Neural cell (in vitro differentiated cells): Measurements from ENCODE around the gene GRAP.
"Not testable (repeated sequence)": the region's sequence is repeated elsewhere in the genome, so short reads cannot be mapped to it uniquely, and the experiment has no call there.

ENCODE experiments used
- EP300 ChIP-seq: fragments of 450-650 bp; conservative IDR thresholded peaks from 2 replicates; pipeline ENCODE4 v1.6.1; 2014; ENCODE audit warnings: antibody characterized with exemption, mild to moderate bottlenecking, moderate library complexity; ENCODE audit not compliant: poor library complexity, severe bottlenecking
- EZH2 ChIP-seq: fragments of 200-600, 300-800 bp; shearing (Covaris generic), sonication (generic); IDR thresholded peaks from 2 replicates; pipeline ENCODE4 v1.6.1; 2014; ENCODE audit warnings: antibody characterized with exemption, low read length, borderline replicate concordance, mild to moderate bottlenecking; ENCODE audit not compliant: insufficient read depth, poor library complexity, severe bottlenecking
- MXI1 ChIP-seq: fragments of 450-650 bp; conservative IDR thresholded peaks from 2 replicates; pipeline ENCODE4 v1.6.1; 2014; ENCODE audit warnings: antibody characterized with exemption, mild to moderate bottlenecking; ENCODE audit not compliant: poor library complexity, severe bottlenecking
- POLR2AphosphoS5 ChIP-seq: IDR thresholded peaks from 2 replicates; pipeline ENCODE4 v1.6.1; 2012
- RAD21 ChIP-seq: fragments of 450-650 bp; conservative IDR thresholded peaks from 2 replicates; pipeline ENCODE4 v1.6.1; 2014; ENCODE audit warnings: antibody characterized with exemption, mild to moderate bottlenecking, moderate library complexity
- SMC3 ChIP-seq: fragments of 450-650 bp; conservative IDR thresholded peaks from 2 replicates; pipeline ENCODE4 v1.6.1; 2014; ENCODE audit warnings: antibody characterized with exemption, mild to moderate bottlenecking, moderate library complexity; ENCODE audit not compliant: poor library complexity
- TAF1 ChIP-seq: IDR thresholded peaks from 2 replicates; pipeline ENCODE4 v1.6.1; 2012; ENCODE audit warnings: low read depth
- TF ChIP-seq, protein P1 (sequence below): fragments of 450-650 bp; IDR thresholded peaks from 2 replicates; pipeline ENCODE4 v1.5.1; 2014; ENCODE audit warnings: antibody characterized with exemption, mild to moderate bottlenecking, moderate library complexity; ENCODE audit not compliant: poor library complexity, severe bottlenecking
- TF ChIP-seq, protein P2 (sequence below): IDR thresholded peaks from 2 replicates; pipeline ENCODE4 v1.6.1; 2012; ENCODE audit warnings: borderline replicate concordance

DNA sequence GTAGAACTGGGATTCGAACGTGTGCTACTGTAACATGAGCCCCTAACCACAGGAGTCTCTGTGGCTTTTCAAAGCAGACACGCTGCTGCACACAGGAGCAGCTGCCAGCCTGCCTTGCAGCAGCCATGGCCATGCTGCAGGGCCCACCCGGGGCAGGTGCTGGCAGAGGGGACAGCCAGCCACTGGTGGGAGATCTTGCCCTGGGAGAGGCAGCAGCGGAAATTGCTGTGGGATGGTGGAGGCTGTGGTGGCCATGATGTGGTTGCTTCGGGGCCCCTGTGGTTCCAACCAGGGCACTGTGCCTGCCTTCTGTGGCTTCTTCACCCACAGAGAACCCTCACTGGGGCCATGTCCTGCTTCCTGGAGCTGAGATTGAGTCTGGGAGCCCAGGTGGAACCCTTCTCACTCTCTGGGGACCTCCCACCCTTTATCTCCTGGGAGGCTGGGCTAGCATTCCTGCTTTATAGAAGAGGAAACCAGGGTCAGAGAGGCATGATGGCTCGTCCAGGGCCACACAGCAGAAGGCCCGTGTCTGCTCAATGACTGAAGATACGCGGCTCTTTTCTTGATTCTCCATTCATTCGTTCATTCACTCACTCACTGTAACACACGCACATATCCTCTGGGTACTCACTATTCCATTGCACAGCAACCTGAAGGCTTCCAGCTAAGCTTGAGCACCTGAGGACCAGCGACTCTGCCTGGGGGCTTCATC lies 43.5 kb upstream of the GRAP start:
- TF ChIP-seq, protein P1, sequence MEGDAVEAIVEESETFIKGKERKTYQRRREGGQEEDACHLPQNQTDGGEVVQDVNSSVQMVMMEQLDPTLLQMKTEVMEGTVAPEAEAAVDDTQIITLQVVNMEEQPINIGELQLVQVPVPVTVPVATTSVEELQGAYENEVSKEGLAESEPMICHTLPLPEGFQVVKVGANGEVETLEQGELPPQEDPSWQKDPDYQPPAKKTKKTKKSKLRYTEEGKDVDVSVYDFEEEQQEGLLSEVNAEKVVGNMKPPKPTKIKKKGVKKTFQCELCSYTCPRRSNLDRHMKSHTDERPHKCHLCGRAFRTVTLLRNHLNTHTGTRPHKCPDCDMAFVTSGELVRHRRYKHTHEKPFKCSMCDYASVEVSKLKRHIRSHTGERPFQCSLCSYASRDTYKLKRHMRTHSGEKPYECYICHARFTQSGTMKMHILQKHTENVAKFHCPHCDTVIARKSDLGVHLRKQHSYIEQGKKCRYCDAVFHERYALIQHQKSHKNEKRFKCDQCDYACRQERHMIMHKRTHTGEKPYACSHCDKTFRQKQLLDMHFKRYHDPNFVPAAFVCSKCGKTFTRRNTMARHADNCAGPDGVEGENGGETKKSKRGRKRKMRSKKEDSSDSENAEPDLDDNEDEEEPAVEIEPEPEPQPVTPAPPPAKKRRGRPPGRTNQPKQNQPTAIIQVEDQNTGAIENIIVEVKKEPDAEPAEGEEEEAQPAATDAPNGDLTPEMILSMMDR = not testable (repeated sequence)
- TF ChIP-seq, protein P2, sequence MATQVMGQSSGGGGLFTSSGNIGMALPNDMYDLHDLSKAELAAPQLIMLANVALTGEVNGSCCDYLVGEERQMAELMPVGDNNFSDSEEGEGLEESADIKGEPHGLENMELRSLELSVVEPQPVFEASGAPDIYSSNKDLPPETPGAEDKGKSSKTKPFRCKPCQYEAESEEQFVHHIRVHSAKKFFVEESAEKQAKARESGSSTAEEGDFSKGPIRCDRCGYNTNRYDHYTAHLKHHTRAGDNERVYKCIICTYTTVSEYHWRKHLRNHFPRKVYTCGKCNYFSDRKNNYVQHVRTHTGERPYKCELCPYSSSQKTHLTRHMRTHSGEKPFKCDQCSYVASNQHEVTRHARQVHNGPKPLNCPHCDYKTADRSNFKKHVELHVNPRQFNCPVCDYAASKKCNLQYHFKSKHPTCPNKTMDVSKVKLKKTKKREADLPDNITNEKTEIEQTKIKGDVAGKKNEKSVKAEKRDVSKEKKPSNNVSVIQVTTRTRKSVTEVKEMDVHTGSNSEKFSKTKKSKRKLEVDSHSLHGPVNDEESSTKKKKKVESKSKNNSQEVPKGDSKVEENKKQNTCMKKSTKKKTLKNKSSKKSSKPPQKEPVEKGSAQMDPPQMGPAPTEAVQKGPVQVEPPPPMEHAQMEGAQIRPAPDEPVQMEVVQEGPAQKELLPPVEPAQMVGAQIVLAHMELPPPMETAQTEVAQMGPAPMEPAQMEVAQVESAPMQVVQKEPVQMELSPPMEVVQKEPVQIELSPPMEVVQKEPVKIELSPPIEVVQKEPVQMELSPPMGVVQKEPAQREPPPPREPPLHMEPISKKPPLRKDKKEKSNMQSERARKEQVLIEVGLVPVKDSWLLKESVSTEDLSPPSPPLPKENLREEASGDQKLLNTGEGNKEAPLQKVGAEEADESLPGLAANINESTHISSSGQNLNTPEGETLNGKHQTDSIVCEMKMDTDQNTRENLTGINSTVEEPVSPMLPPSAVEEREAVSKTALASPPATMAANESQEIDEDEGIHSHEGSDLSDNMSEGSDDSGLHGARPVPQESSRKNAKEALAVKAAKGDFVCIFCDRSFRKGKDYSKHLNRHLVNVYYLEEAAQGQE = not testable (repeated sequence)
- not testable (repeated sequence) for TF ChIP-seq MXI1, EP300, TAF1, EZH2, SMC3, POLR2AphosphoS5, RAD21
